Neuronal stem cell (in vitro differentiated cells): ENCODE measurements around the gene PCP4.

Experiments
- DNase-seq: peaks from one replicate; pipeline ENCODE4 v3.0.0-alpha.2; 2013; ENCODE audit warnings: low spot score
- H2AFZ ChIP-seq: one replicate; pipeline ENCODE4 v1.6.1; 2013; ENCODE audit warnings: mild to moderate bottlenecking, low read length, inconsistent platforms
- H2AK5ac ChIP-seq: 2 replicates; pipeline ENCODE4 v1.6.1; 2013; ENCODE audit warnings: low read depth, mild to moderate bottlenecking, inconsistent platforms, low read length, moderate library complexity, mixed read lengths
- H2BK120ac ChIP-seq: 2 replicates; pipeline ENCODE4 v1.6.1; 2013; ENCODE audit warnings: low read depth, mild to moderate bottlenecking, inconsistent platforms, low read length, moderate library complexity, mixed read lengths
- H2BK12ac ChIP-seq: one replicate; pipeline ENCODE4 v1.6.1; 2013; ENCODE audit warnings: low read length, inconsistent platforms
- H2BK15ac ChIP-seq: 2 replicates; pipeline ENCODE4 v1.6.1; 2013; ENCODE audit warnings: mild to moderate bottlenecking, low read length, inconsistent platforms, mixed read lengths
- H2BK5ac ChIP-seq: one replicate; pipeline ENCODE4 v1.6.1; 2013; ENCODE audit warnings: inconsistent platforms, mild to moderate bottlenecking, low read length, moderate library complexity
- H3K14ac ChIP-seq: one replicate; pipeline ENCODE4 v1.6.1; 2013; ENCODE audit warnings: low read length, inconsistent platforms
- H3K18ac ChIP-seq: 2 replicates; pipeline ENCODE4 v1.6.1; 2013; ENCODE audit warnings: low read length, inconsistent platforms
- H3K23ac ChIP-seq: 2 replicates; pipeline ENCODE4 v1.6.1; 2013; ENCODE audit warnings: low read depth, mild to moderate bottlenecking, mixed read lengths, low read length, inconsistent platforms; ENCODE audit not compliant: poor library complexity
- H3K27ac ChIP-seq: replicated peaks from 3 replicates; pipeline ENCODE4 v1.5.1; 2013; ENCODE audit warnings: low read length, inconsistent platforms
- H3K27me3 ChIP-seq, 3 experiments: 2 replicates each; pipeline ENCODE4 v1.6.1; 2013; ENCODE audit warnings: low read length in 3 of 3, mild to moderate bottlenecking in 2 of 3, inconsistent platforms in 1 of 3, low read depth in 1 of 3, mixed read lengths in 1 of 3, moderate library complexity in 1 of 3; ENCODE audit not compliant: control insufficient read depth in 3 of 3, insufficient read depth in 3 of 3
- H3K36me3 ChIP-seq, 2 donors: replicated peaks in 1 of 2; 2 replicates each; pipeline ENCODE4 v1.6.1; 2013; ENCODE audit warnings: low read length in 2 of 2; ENCODE audit not compliant: control insufficient read depth in 2 of 2, insufficient read depth in 2 of 2
- H3K4ac ChIP-seq: 2 replicates; pipeline ENCODE4 v1.6.1; 2013; ENCODE audit warnings: inconsistent platforms, mild to moderate bottlenecking, low read length, moderate library complexity
- H3K4me1 ChIP-seq, 2 donors: 1 replicate in 1 of 2; 2 replicates in 1 of 2; pipeline ENCODE4 v1.6.1; 2013; ENCODE audit warnings: low read length in 2 of 2, low read depth in 1 of 2; ENCODE audit not compliant: control insufficient read depth in 2 of 2, insufficient read depth in 1 of 2
- H3K4me2 ChIP-seq: one replicate; pipeline ENCODE4 v1.6.1; 2013; ENCODE audit warnings: mild to moderate bottlenecking, low read length, inconsistent platforms; ENCODE audit not compliant: insufficient read depth, poor library complexity, severe bottlenecking
- H3K4me3 ChIP-seq, 2 donors: 2 replicates each; pipeline ENCODE4 v1.5.1; 2013; ENCODE audit warnings: low read length in 2 of 2, mild to moderate bottlenecking in 2 of 2, inconsistent platforms in 1 of 2, moderate library complexity in 1 of 2
- H3K79me1 ChIP-seq: one replicate; pipeline ENCODE4 v1.6.1; 2013; ENCODE audit warnings: low read depth, mild to moderate bottlenecking, inconsistent platforms, low read length, moderate library complexity
- H3K9ac ChIP-seq: one replicate; pipeline ENCODE4 v1.6.1; 2013; ENCODE audit warnings: mild to moderate bottlenecking, low read depth, low read length, inconsistent platforms; ENCODE audit not compliant: poor library complexity
- H3K9me3 ChIP-seq, 2 donors: replicated peaks in 1 of 2; 2 replicates each; pipeline versions ENCODE3 to v1.6.1; 2013; ENCODE audit warnings: low read length in 2 of 2, mild to moderate bottlenecking in 2 of 2, inconsistent platforms in 1 of 2, low read depth in 1 of 2, mixed read lengths in 1 of 2, moderate library complexity in 1 of 2; ENCODE audit not compliant: control insufficient read depth in 2 of 2, insufficient read depth in 1 of 2
- H4K8ac ChIP-seq: one replicate; pipeline ENCODE4 v1.6.1; 2013; ENCODE audit warnings: low read depth, mild to moderate bottlenecking, inconsistent platforms, low read length, moderate library complexity
- H4K91ac ChIP-seq: one replicate; pipeline ENCODE4 v1.6.1; 2013; ENCODE audit warnings: low read length, low read depth, mild to moderate bottlenecking, inconsistent platforms; ENCODE audit not compliant: poor library complexity
- WGBS, 2 donors: extraction: QIAGEN DNeasy Blood & Tissue Kit; methylation state at CpG; one replicate each; pipeline ENCODE4 v1.1.7; 2013; ENCODE audit warnings: missing lambda C conversion rate in 2 of 2, mixed read lengths in 1 of 2; ENCODE audit not compliant: insufficient read length in 2 of 2, insufficient replicate concordance in 1 of 2; ENCODE audit errors: extremely low coverage in 2 of 2; 5-methylcytosine and 5-hydroxymethylcytosine counted together

PCP4 gene

DNA sequence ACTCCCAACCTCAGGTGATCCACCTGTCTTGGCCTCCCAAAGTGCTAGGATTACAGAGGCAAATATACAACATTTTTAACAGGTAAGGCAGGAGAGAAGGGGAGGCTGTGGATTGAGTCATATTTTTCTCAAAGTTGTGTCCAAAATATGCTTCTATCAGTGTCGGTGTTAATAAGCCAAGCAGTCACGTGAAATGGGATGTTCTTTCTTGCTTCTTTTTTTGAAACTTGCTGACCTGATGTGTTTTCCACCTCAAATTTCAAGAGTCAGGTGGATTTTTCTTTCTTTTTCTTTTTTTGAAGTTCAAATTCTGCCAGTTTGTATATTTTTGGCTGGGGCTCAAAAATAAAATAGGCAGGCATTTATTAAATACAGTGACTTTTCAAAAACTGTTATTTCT lies 91.5 kb downstream of the PCP4 start:
- no peak for DNase-seq
- Histone ChIP-seq H2AFZ (no peak overlapping the region), H2BK15ac (no peak overlapping the region), H3K14ac (no peak overlapping the region), H2AK5ac (no peak overlapping the region), H4K91ac (no peak overlapping the region), H3K9ac (no peak overlapping the region), H3K4ac (no peak overlapping the region), H2BK120ac (no peak overlapping the region), H3K4me1 (no peaks in the 10 kb centered on the region), H3K23ac (no peak overlapping the region), H4K8ac (no peak overlapping the region), H3K4me2 (no peak overlapping the region), H2BK12ac (no peak overlapping the region), H3K18ac (no peak overlapping the region), H3K27me3 (no peaks in the 10 kb centered on the region), H3K79me1 (no peaks in the 10 kb centered on the region), H3K36me3 (no peaks in the 10 kb centered on the region), H3K4me3 (no peak overlapping the region), H2BK5ac (no peak overlapping the region), H3K9me3 (peaks cover 0 to 2% of the 10 kb centered on the region in 2 donors), H3K27ac (no peak overlapping the region)
- no CpG with 5 or more reads among the region's 2 CpGs for WGBS, 2 donors

DNA sequence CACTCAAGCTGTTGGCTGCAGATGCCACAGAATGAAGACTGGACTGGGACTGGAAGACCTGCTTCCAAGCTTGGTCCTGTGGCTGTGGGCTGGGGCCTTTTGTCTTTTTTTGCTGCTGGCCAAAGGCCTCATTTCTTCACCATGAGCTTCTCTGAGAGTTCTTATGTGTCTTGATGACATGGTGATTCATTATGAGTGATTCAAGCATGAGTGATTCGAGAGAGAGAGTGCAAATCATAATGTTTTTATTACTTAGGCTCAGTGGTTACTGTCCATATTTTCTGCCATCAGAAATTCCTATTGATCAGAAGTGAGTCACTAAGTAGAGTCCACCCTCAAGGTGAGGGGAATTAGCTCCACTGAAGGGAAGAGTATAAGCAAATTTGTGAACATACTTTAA lies 94.0 kb downstream of the PCP4 start:
- Histone ChIP-seq H3K4me3 (no peak overlapping the region), H4K91ac (no peak overlapping the region), H3K4ac (no peak overlapping the region), H2AFZ (no peak overlapping the region), H3K18ac (no peak overlapping the region), H4K8ac (no peak overlapping the region), H2AK5ac (no peak overlapping the region), H3K9me3 (peaks cover 0 to 2% of the 10 kb centered on the region in 2 donors), H2BK5ac (no peak overlapping the region), H3K79me1 (no peaks in the 10 kb centered on the region), H3K27me3 (no peaks in the 10 kb centered on the region), H3K4me1 (no peaks in the 10 kb centered on the region), H2BK12ac (no peak overlapping the region), H3K4me2 (no peak overlapping the region), H3K9ac (no peak overlapping the region), H3K36me3 (no peaks in the 10 kb centered on the region), H3K23ac (no peak overlapping the region), H3K14ac (no peak overlapping the region), H3K27ac (no peak overlapping the region), H2BK120ac (no peak overlapping the region), H2BK15ac (no peak overlapping the region)
- DNase-seq = no peak
- WGBS, 2 donors = no CpG with 5 or more reads among the region's 1 CpG

DNA sequence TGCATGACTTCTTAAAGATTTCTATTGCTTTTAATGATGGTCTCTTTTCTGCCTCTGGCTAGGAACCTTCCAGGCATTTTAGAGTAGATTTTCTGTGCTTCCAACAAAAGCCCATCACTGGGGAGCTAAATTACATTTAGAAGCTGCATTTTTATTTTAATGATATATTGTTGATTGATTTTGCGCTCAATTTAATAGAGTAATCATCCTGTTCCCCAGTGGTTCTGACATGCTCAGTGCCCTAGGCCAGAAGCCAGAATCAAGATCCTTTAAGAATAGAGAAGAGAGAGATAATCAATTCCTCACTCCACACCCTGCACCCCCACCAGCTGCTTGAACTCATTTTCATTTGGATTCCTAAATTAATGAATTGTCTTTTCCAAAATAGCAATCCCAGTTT lies 97.8 kb downstream of the PCP4 start:
- no peak overlapping the region for H3K4me3 ChIP-seq
- H3K4ac ChIP-seq = no peak overlapping the region
- H3K27me3 ChIP-seq = no peaks in the 10 kb centered on the region
- H3K79me1 ChIP-seq = no peaks in the 10 kb centered on the region
- no peak overlapping the region for H4K91ac ChIP-seq
- H3K23ac ChIP-seq = no peak overlapping the region
- H2AFZ ChIP-seq = no peak overlapping the region
- no peak overlapping the region for H2BK5ac ChIP-seq
- H3K18ac ChIP-seq = no peak overlapping the region
- H3K9ac ChIP-seq = no peak overlapping the region
- H3K4me1 ChIP-seq = no peaks in the 10 kb centered on the region
- H4K8ac ChIP-seq = no peak overlapping the region
- WGBS, 2 donors = no CpG with 5 or more reads among the region's 1 CpG
- H2BK15ac ChIP-seq = no peak overlapping the region
- no peaks in the 10 kb centered on the region for H3K36me3 ChIP-seq
- no peak for DNase-seq
- peaks cover 0 to 2% of the 10 kb centered on the region in 2 donors for H3K9me3 ChIP-seq
- no peak overlapping the region for H2BK12ac ChIP-seq
- H3K14ac ChIP-seq = no peak overlapping the region
- H3K4me2 ChIP-seq = no peak overlapping the region
- H3K27ac ChIP-seq = no peak overlapping the region
- H2BK120ac ChIP-seq = no peak overlapping the region
- H2AK5ac ChIP-seq = no peak overlapping the region

DNA sequence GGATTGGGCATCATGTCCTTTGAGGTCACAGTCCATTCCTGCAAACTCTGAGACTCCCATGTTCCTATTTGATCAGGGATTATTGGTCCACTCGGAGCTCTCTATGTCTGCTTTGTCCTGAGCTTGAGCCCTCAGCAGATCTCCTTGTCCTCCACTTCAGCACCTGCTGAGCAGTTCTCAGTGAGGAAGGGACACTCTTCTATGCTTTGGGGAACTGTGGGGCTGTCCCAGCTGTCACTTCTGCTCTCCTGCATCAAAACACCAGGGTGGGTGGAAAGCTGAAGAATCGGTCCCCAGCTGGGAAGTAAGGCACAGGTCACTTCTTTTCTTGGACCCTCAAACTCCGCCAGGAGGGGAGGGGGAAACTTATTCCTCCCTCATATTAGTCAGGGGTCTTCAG lies 99.5 kb downstream of the PCP4 start:
- H3K9ac ChIP-seq = no peak overlapping the region
- H3K23ac ChIP-seq = no peak overlapping the region
- H3K79me1 ChIP-seq = no peaks in the 10 kb centered on the region
- H3K4me2 ChIP-seq = no peak overlapping the region
- no peak overlapping the region for H4K91ac ChIP-seq
- H3K14ac ChIP-seq = no peak overlapping the region
- no peak overlapping the region for H2BK5ac ChIP-seq
- H3K4me3 ChIP-seq = no peak overlapping the region
- DNase-seq = no peak
- WGBS, 2 donors = no CpG with 5 or more reads among the region's 3 CpGs
- no peaks in the 10 kb centered on the region for H3K27me3 ChIP-seq
- no peak overlapping the region for H2BK15ac ChIP-seq
- H3K27ac ChIP-seq = no peak overlapping the region
- H2AK5ac ChIP-seq = no peak overlapping the region
- no peak overlapping the region for H2AFZ ChIP-seq
- peaks cover 0 to 2% of the 10 kb centered on the region in 2 donors for H3K9me3 ChIP-seq
- no peak overlapping the region for H2BK120ac ChIP-seq
- H3K4ac ChIP-seq = no peak overlapping the region
- no peaks in the 10 kb centered on the region for H3K36me3 ChIP-seq
- H3K18ac ChIP-seq = no peak overlapping the region
- peaks cover 0 to under 1% of the 10 kb centered on the region in 2 donors for H3K4me1 ChIP-seq
- H4K8ac ChIP-seq = no peak overlapping the region
- no peak overlapping the region for H2BK12ac ChIP-seq
